CD4-positive, CD25-positive, alpha-beta regulatory T cell (primary cell): Measurements from ENCODE around the gene GMDS. TPM values are rescaled to one million over a fixed set of nuclear protein-coding genes. Genes with fewer than 3 reads are reported as not detected.

Source experiments
- ATAC-seq, 2 donors: fragments of 150-1000 bp; cut with Tn5 transposase; one replicate each; pipeline ENCODE4 v1.10.0; 2021; ENCODE audit warnings: low read depth in 2 of 2, moderate number of reproducible peaks in 2 of 2, moderate library complexity in 1 of 2
- DNase-seq, 3 donors: peaks; one replicate each; pipeline versions ENCODE4 v3.0.0 to v3.0.0-alpha.2; 2012 to 2022; ENCODE audit warnings: mixed read lengths in 1 of 3
- H3K27ac ChIP-seq: one replicate; pipeline ENCODE4 v1.7.0; 2013; ENCODE audit warnings: mild to moderate bottlenecking, low read length; ENCODE audit not compliant: insufficient read depth, poor library complexity, severe bottlenecking
- H3K27me3 ChIP-seq: one replicate; pipeline ENCODE4 v1.7.0; 2013; ENCODE audit warnings: low read length; ENCODE audit not compliant: control insufficient read depth, insufficient read depth
- H3K36me3 ChIP-seq: one replicate; pipeline ENCODE4 v1.7.0; 2013; ENCODE audit warnings: mild to moderate bottlenecking, low read length, moderate library complexity; ENCODE audit not compliant: control insufficient read depth, insufficient read depth
- H3K4me1 ChIP-seq: 2 replicates; pipeline ENCODE4 v1.7.0; 2013; ENCODE audit warnings: mild to moderate bottlenecking, low read length; ENCODE audit not compliant: insufficient read depth, control insufficient read depth, poor library complexity, severe bottlenecking
- H3K4me3 ChIP-seq: one replicate; pipeline ENCODE4 v1.7.0; 2013; ENCODE audit warnings: low read depth, mild to moderate bottlenecking, low read length, moderate library complexity
- H3K9me3 ChIP-seq, 2 experiments: 1 replicate in 1 of 2; 2 replicates in 1 of 2; pipeline ENCODE4 v1.7.0; 2013; ENCODE audit warnings: low read length in 2 of 2, mild to moderate bottlenecking in 1 of 2, moderate library complexity in 1 of 2; ENCODE audit not compliant: control insufficient read depth in 2 of 2
- H3K27ac Mint-ChIP-seq, 3 donors: one replicate each; pipeline ENCODE4 v1.8.0; 2020 to 2022; ENCODE audit warnings: mild to moderate bottlenecking in 3 of 3, mixed read lengths in 3 of 3, moderate library complexity in 2 of 3
- H3K27me3 Mint-ChIP-seq: one replicate; pipeline ENCODE4 v1.8.0; 2022; ENCODE audit warnings: mild to moderate bottlenecking, mixed read lengths
- H3K36me3 Mint-ChIP-seq: one replicate; pipeline ENCODE4 v1.8.0; 2020; ENCODE audit warnings: mixed read lengths
- H3K4me1 Mint-ChIP-seq, 4 donors: one replicate each; pipeline ENCODE4 v1.8.0; 2020 to 2022; ENCODE audit warnings: mixed read lengths in 4 of 4, mild to moderate bottlenecking in 1 of 4
- H3K4me3 Mint-ChIP-seq, 4 donors: one replicate each; pipeline ENCODE4 v1.8.0; 2020 to 2022; ENCODE audit warnings: mild to moderate bottlenecking in 4 of 4, mixed read lengths in 4 of 4, moderate library complexity in 3 of 4
- H3K9me3 Mint-ChIP-seq, 7 donors: one replicate each; pipeline ENCODE4 v1.8.0; 2020 to 2022; ENCODE audit warnings: mixed read lengths in 7 of 7, mild to moderate bottlenecking in 3 of 7, moderate library complexity in 2 of 7
- polyA plus RNA-seq, 4 donors: library from polyadenylated mRNA; unstranded; fragments of 300-500 nt; fragmentation: Illumina TruSeq; gene quantifications; one replicate each; pipeline ENCODE4 v1.2.3, GENCODE V29; 2021
- total RNA-seq: library from RNA; stranded (reverse); gene quantifications from one replicate; pipeline ENCODE4 v1.2.3, GENCODE V29; 2022

Gene GMDS
- total and polyA plus RNA-seq, 5 donors from 2014 or later: 17.5 to 23.9 (median 20.2) TPM

DNA sequence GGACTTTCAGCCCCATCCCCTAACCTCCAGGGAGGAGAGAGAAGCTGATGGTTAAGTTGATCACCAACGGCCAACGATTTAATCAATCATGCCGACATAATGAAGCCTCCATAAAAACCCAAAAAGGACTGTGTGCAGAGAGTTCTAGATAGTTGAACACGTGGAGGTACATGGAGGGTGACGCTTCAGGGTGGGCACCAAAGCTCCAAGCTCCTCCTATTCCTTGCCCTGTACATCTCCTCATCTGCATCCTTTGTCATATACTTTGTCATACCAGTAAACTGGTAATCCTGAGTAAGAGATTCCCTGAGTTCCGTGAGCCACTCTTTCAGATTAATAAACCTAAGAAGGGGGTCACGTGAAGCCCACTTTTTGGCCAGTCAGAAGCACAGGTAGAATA, 3.7 kb upstream of the GMDS start:
- H3K27me3 Mint-ChIP-seq: no peaks in the 10 kb centered on the region
- peak overlapping the region in 1 of 3 donors; percentile 24 for H3K27ac Mint-ChIP-seq
- peaks cover 32% of the 10 kb centered on the region for H3K36me3 Mint-ChIP-seq
- peak overlapping the region in 2 of 4 donors; percentile 55 to 64 for H3K4me3 Mint-ChIP-seq
- Histone ChIP-seq H3K27ac (no peak overlapping the region), H3K4me3 (no peak overlapping the region), H3K4me1 (peaks cover 20% of the 10 kb centered on the region), H3K27me3 (no peaks in the 10 kb centered on the region), H3K9me3 (no peaks in the 10 kb centered on the region), H3K36me3 (peaks cover 17% of the 10 kb centered on the region)
- no peak for DNase-seq
- H3K9me3 Mint-ChIP-seq: no peaks in the 10 kb centered on the region
- no peak for ATAC-seq
- peaks cover 29 to 42% (median 36%) of the 10 kb centered on the region in 4 donors for H3K4me1 Mint-ChIP-seq

DNA sequence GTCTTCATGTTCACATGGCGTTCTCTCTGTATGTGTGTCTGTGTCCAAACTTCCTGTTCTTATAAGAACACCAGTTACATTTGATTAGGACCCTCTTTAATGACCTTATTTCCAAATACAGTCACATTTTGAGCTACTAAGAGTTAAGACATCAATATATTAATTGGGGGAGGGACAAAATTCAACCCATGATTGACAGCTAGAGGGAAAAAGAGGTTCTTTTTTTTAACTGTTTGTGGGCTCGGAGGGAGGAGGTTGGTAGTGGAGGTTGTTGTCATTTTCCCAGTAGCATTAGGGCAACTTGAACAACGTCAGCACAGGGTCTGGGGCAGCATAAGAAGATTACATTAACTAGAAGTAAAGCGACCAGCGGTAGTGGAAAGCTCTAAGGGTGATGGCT, 2.3 kb upstream of the GMDS start:
- peaks cover 26 to 50% (median 40%) of the 10 kb centered on the region in 4 donors for H3K4me1 Mint-ChIP-seq
- Histone ChIP-seq H3K9me3 (no peaks in the 10 kb centered on the region), H3K4me1 (peaks cover 24% of the 10 kb centered on the region), H3K4me3 (no peak overlapping the region), H3K36me3 (peaks cover 8% of the 10 kb centered on the region), H3K27me3 (no peaks in the 10 kb centered on the region), H3K27ac (no peak overlapping the region)
- peak overlapping the region in 3 of 4 donors; percentile 38 to 94 (median 90) for H3K4me3 Mint-ChIP-seq
- no peak for DNase-seq
- H3K27ac Mint-ChIP-seq: peak overlapping the region; percentile 5 to 96 (median 87)
- ATAC-seq: no peak
- H3K9me3 Mint-ChIP-seq: no peaks in the 10 kb centered on the region
- H3K36me3 Mint-ChIP-seq: peaks cover 20% of the 10 kb centered on the region
- H3K27me3 Mint-ChIP-seq: no peaks in the 10 kb centered on the region

DNA sequence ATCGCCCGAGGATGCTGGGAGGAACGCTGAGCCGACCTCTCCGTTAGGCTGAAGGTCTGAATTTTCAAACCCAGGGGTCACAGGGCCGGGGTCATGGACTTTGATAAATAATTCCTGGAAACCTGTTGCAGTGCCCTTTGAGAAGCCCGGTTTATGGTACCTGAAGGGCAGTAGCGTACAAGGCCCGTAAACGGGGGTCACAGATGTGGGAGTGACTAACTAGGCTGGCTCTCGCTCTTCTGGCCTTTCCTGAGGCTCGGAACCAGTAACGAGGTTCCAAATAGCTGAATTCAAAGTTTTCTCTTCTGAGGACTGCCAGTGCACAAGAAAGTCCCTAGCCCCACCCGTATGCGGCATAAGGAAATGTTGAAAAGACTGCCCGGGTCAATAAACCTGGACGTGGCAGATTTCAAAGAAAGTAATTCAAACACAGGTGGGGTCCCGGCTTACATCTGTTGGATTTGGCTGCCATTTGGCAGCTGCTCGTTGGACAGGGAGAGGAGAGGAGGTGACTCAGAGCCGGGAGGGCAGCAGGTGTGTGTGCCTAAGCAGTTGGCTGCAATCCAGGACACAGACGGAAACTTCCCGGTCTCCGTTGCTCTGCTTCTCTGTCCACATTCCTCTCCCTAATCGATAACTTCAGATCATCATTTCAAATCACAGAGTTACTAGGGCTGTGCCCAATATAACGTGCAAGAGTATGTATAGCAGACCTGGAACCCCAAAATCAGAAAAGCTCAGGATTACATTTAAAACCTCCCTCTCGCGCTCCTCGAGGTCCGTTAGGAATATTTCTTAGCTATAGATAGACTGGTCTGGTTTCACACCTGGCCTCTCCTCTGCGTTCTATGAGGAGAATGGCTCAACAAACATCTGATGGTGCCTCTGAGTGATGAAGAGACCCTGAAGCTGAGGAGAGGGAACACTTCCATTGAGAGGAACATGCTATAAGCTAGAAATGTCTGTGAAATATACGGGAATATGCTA, 765 bp upstream of the GMDS start:
- Histone ChIP-seq H3K4me3 (peak overlapping the region; percentile 94), H3K9me3 (no peaks in the 10 kb centered on the region), H3K36me3 (peaks cover 8% of the 10 kb centered on the region), H3K27me3 (no peaks in the 10 kb centered on the region), H3K4me1 (peaks cover 24% of the 10 kb centered on the region), H3K27ac (peak overlapping the region; percentile 83)
- no peaks in the 10 kb centered on the region for H3K9me3 Mint-ChIP-seq
- ATAC-seq (no peak), DNase-seq (peak; percentile 43 to 59 (median 45))
- H3K36me3 Mint-ChIP-seq: peaks cover 13% of the 10 kb centered on the region
- H3K4me3 Mint-ChIP-seq: peak overlapping the region; percentile 90 to 99 (median 95)
- peaks cover 26 to 62% (median 49%) of the 10 kb centered on the region in 4 donors for H3K4me1 Mint-ChIP-seq
- H3K27me3 Mint-ChIP-seq: no peaks in the 10 kb centered on the region
- peak overlapping the region; percentile 96 to 97 (median 97) for H3K27ac Mint-ChIP-seq

DNA sequence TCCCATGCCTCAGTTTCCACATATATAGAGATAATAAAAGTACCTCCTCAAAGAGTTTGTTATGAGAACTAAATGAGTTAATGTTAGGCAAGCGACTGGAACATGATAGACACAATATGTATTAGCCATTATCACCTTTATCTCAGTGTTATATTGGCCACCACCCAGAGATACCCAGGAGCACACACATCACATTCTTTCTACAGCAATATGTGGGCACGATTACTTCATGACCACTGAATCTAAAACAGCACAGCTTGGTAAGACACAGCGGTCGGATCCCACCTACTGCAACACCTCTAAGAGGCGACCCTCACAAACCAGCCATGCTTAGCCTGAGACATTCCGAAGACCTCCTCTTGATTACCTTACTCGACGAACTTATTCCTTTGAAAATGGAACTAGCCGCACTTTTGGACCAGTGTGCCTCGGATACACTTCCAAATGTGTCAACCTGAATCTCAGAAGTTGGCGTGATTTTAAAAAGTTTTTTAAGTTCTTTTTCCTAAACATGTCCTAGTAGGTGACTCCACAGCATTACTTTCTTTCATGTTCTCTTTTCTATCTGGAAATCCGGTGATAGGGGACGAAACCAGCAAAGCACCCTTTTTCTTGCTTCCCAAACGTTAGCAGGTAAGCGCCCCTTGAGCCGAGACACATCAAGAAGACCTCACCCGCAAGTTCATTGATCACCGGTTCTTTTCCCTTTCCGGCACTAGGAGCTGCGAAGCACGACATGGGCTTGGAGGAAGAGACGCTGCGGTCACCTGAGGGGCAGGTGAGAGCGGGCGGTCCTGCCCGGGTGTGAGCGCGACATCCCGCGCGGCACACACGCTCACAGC, 923 bp downstream of the GMDS start:
- Histone ChIP-seq H3K27me3 (no peaks in the 10 kb centered on the region), H3K9me3 (no peaks in the 10 kb centered on the region), H3K27ac (peak overlapping the region; percentile 83), H3K4me1 (peaks cover 24% of the 10 kb centered on the region), H3K4me3 (peak overlapping the region; percentile 83), H3K36me3 (peaks cover 4% of the 10 kb centered on the region)
- Mint-ChIP-seq H3K27ac (peak overlapping the region; percentile 79 to 96 (median 91)), H3K9me3 (no peaks in the 10 kb centered on the region), H3K36me3 (peaks cover 7% of the 10 kb centered on the region), H3K4me1 (peaks cover 23 to 75% (median 57%) of the 10 kb centered on the region in 4 donors), H3K4me3 (peak overlapping the region; percentile 90 to 99 (median 92)), H3K27me3 (no peaks in the 10 kb centered on the region)
- no peak for DNase-seq
- no peak for ATAC-seq

DNA sequence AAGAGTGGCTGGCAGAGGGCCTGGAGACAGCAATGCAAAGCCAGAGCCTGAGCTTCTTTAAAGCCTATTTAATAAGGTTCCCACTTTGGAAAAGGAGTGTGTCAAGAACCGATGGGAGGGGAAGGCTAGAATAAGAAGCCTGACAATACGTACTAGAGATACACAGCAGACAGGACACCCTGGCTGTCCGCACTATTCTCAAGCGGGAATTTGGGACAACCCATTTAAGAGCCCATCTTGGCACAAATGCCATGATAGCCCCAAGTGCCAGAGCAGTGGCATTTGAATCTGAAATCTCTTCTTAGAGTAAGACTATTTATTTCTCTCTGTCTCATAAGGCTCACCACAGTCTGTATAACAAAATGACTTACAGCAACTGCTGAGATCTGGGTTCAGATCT, 3.1 kb downstream of the GMDS start:
- Mint-ChIP-seq H3K27ac (peak overlapping the region in 1 of 3 donors; percentile 4), H3K4me1 (peaks cover 7 to 69% (median 51%) of the 10 kb centered on the region in 4 donors)

DNA sequence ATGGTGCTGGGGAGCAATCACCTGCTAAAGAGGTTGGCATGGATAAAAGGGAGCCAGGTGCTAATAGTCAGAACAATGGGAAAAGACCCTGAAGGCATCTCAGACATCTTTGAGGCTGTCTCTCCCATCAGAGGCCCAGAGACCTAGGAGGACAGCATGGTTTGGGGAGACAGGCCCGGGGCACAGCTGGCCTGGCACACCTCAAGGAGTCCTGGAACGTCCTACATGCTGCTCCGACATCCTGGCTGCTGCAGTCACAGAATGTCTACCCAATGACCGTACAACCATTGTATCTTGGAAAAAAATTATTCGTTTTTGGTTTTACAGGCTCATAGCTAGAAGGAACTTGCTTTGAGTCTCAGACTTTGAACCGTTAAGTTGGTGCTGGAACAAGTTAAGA, 4.4 kb downstream of the GMDS start:
- Histone ChIP-seq H3K4me1 (peaks cover 12% of the 10 kb centered on the region), H3K36me3 (no peaks in the 10 kb centered on the region), H3K27me3 (no peaks in the 10 kb centered on the region), H3K9me3 (no peaks in the 10 kb centered on the region), H3K4me3 (no peak overlapping the region), H3K27ac (no peak overlapping the region)
- Mint-ChIP-seq H3K4me3 (peak overlapping the region in 1 of 4 donors; percentile 13), H3K27ac (peak overlapping the region in 1 of 3 donors; percentile 65), H3K9me3 (no peaks in the 10 kb centered on the region), H3K27me3 (no peaks in the 10 kb centered on the region), H3K36me3 (peaks cover 6% of the 10 kb centered on the region), H3K4me1 (peaks cover 14 to 55% (median 44%) of the 10 kb centered on the region in 4 donors)
- ATAC-seq (no peak), DNase-seq (no peak)

More for the DNA sequence above, 3.1 kb downstream of the GMDS start:
- H3K4me1 ChIP-seq: peaks cover 19% of the 10 kb centered on the region
- no peaks in the 10 kb centered on the region for H3K9me3 ChIP-seq
- H3K36me3 Mint-ChIP-seq: peaks cover 6% of the 10 kb centered on the region
- H3K4me3 ChIP-seq: no peak overlapping the region
- no peak for DNase-seq
- ATAC-seq: no peak
- no peaks in the 10 kb centered on the region for H3K27me3 Mint-ChIP-seq
- no peak overlapping the region for H3K27ac ChIP-seq
- H3K36me3 ChIP-seq: no peaks in the 10 kb centered on the region
- no peaks in the 10 kb centered on the region for H3K9me3 Mint-ChIP-seq
- H3K27me3 ChIP-seq: no peaks in the 10 kb centered on the region
- H3K4me3 Mint-ChIP-seq: peak overlapping the region in 2 of 4 donors; percentile 89 to 90

DNA sequence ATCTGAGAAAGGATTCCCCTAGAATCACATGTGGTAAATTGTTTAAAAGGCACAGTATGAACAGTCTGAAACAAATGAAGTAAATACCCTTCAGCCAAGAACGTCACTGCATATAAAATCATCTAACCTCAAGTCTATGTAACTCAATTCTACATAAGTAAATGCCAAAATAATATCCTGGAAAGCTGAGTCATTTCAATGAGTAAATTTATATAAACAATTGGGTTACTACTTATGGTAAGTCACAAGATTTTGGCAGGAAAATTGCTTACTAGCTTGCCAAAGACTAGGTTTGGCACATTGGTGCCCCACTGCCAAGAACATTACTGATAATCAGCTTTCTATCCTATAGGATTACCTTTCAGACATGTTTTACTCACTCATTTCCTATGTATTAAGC, 8.4 kb downstream of the GMDS start:
- Histone ChIP-seq H3K9me3 (no peaks in the 10 kb centered on the region), H3K36me3 (no peaks in the 10 kb centered on the region), H3K27ac (no peak overlapping the region), H3K4me1 (peaks cover 4% of the 10 kb centered on the region), H3K27me3 (no peaks in the 10 kb centered on the region), H3K4me3 (no peak overlapping the region)
- Mint-ChIP-seq H3K36me3 (peaks cover 19% of the 10 kb centered on the region), H3K4me1 (peaks cover 13 to 40% (median 35%) of the 10 kb centered on the region in 4 donors), H3K27ac (no peak overlapping the region), H3K27me3 (no peaks in the 10 kb centered on the region), H3K9me3 (no peaks in the 10 kb centered on the region), H3K4me3 (no peak overlapping the region)
- ATAC-seq (no peak), DNase-seq (no peak)
